GM21381 (cell line): ENCODE data around the gene CMTM1.
"Not testable (repeated sequence)": the region's sequence is repeated elsewhere in the genome, so short reads cannot be mapped to it uniquely, and the experiment has no call there.

Experiments used
- ATAC-seq: cut with Tn5 transposase; IDR thresholded peaks from one replicate; pipeline ENCODE4 v1.9.1; 2021; ENCODE audit warnings: mild to moderate bottlenecking, moderate library complexity; ENCODE audit not compliant: unreplicated experiment

CMTM1 gene

GRCh38 chr16:66561381-66562080 is 4.7 kb upstream of the CMTM1 start:
- ATAC-seq = no peak

GRCh38 chr16:66562409-66562808 is 3.8 kb upstream of the CMTM1 start:
- ATAC-seq = no peak

- no peak for ATAC-seq
Measured at GRCh38 chr16:66562986-66563385, 3.3 kb upstream of the CMTM1 start.

GRCh38 chr16:66563574-66564334 is 2.5 kb upstream of the CMTM1 start:
- ATAC-seq = no peak

GRCh38 chr16:66567270-66567669 is 1.0 kb downstream of the CMTM1 start:
- ATAC-seq = not testable (repeated sequence)

- no peak for ATAC-seq
Measured at GRCh38 chr16:66568355-66568754, 2.1 kb downstream of the CMTM1 start.

- ATAC-seq = no peak
Measured at GRCh38 chr16:66569131-66569530, 2.9 kb downstream of the CMTM1 start.

- ATAC-seq = no peak
Measured at GRCh38 chr16:66569827-66570405, 3.7 kb downstream of the CMTM1 start.

GRCh38 chr16:66572356-66572755 is 6.1 kb downstream of the CMTM1 start:
- no peak for ATAC-seq

GRCh38 chr16:66574081-66574480 is 7.8 kb downstream of the CMTM1 start:
- no peak for ATAC-seq

GRCh38 chr16:66574531-66574930 is 8.3 kb downstream of the CMTM1 start:
- no peak for ATAC-seq

GRCh38 chr16:66575060-66575459 is 8.8 kb downstream of the CMTM1 start:
- ATAC-seq = no peak

GRCh38 chr16:66576296-66576695 is 10.1 kb downstream of the CMTM1 start:
- no peak for ATAC-seq

- ATAC-seq = no peak
Measured at GRCh38 chr16:66578651-66579531, 12.7 kb downstream of the CMTM1 start, which contains the start of gene CMTM2. TSS of gene CMTM2 (plus strand) at chr16:66579463. CDS start at chr16:66579608, 145 bp downstream.

- no peak for ATAC-seq
Measured at GRCh38 chr16:66580605-66581209, 14.5 kb downstream of the CMTM1 start.

GRCh38 chr16:66581246-66581952 is 15.2 kb downstream of the CMTM1 start:
- no peak for ATAC-seq

- no peak for ATAC-seq
Measured at GRCh38 chr16:66585481-66586239, 19.4 kb downstream of the CMTM1 start.

- ATAC-seq = no peak
Measured at GRCh38 chr16:66587881-66588600, 21.8 kb downstream of the CMTM1 start.
